Panc1 (cell line): Measurements from ENCODE around the gene ACSS1.

Experiments used
- CTCF ChIP-seq: fragments of 450-650 bp; IDR thresholded peaks from 2 replicates; pipeline ENCODE4 v1.5.1; 2017; ENCODE audit warnings: mild to moderate bottlenecking
- POLR2AphosphoS5 ChIP-seq: IDR thresholded peaks from 2 replicates; pipeline ENCODE4 v1.6.1; 2012; ENCODE audit warnings: mild to moderate bottlenecking, low read depth, low read length, moderate library complexity
- SIN3A ChIP-seq: IDR thresholded peaks from 2 replicates; pipeline ENCODE4 v1.6.1; 2012; ENCODE audit warnings: low read depth, mild to moderate bottlenecking, low read length, moderate library complexity, borderline replicate concordance; ENCODE audit not compliant: insufficient read depth
- TCF7L2 ChIP-seq: IDR thresholded peaks from 2 replicates; pipeline ENCODE4 v1.6.1; 2011; ENCODE audit warnings: mild to moderate bottlenecking, low read depth, low read length, inconsistent platforms
- TF ChIP-seq, protein P1 (sequence below), 2 experiments: IDR thresholded peaks; 2 replicates each; pipeline ENCODE4 v1.6.1; 2011 to 2012; ENCODE audit warnings: low read depth in 2 of 2, control low read depth in 1 of 2, low read length in 1 of 2, mild to moderate bottlenecking in 1 of 2, moderate library complexity in 1 of 2; ENCODE audit not compliant: insufficient read depth in 1 of 2

DNA sequence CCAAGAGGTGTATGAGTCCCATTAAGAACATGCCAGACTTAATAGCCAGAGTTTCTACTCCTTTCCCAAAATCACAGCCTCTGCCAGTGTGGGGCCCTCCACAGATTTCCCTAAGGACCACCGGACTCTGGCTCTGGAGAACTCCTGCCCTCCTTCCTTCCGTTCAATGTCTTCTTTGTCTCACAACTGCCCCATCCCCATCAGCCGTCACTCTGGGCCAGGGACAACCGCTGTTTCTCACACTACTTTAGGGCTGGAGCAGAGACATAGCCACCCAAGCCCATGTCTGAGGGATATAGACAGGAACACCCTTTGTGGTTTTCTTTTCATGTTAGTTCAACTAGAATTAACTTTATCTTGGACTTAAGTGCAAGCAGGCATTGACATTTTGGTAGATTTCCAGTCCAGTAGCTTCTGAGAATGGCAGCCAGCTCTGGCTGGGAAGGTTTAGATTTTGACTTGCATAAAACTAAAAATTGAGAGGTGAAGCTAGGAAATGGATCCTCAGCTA, 6.7 kb upstream of the ACSS1 start:
- no peak for TF ChIP-seq POLR2AphosphoS5
- no peak for TF ChIP-seq TCF7L2
- no peak for TF ChIP-seq CTCF
- TF ChIP-seq SIN3A: no peak
- TF ChIP-seq, protein P1, sequence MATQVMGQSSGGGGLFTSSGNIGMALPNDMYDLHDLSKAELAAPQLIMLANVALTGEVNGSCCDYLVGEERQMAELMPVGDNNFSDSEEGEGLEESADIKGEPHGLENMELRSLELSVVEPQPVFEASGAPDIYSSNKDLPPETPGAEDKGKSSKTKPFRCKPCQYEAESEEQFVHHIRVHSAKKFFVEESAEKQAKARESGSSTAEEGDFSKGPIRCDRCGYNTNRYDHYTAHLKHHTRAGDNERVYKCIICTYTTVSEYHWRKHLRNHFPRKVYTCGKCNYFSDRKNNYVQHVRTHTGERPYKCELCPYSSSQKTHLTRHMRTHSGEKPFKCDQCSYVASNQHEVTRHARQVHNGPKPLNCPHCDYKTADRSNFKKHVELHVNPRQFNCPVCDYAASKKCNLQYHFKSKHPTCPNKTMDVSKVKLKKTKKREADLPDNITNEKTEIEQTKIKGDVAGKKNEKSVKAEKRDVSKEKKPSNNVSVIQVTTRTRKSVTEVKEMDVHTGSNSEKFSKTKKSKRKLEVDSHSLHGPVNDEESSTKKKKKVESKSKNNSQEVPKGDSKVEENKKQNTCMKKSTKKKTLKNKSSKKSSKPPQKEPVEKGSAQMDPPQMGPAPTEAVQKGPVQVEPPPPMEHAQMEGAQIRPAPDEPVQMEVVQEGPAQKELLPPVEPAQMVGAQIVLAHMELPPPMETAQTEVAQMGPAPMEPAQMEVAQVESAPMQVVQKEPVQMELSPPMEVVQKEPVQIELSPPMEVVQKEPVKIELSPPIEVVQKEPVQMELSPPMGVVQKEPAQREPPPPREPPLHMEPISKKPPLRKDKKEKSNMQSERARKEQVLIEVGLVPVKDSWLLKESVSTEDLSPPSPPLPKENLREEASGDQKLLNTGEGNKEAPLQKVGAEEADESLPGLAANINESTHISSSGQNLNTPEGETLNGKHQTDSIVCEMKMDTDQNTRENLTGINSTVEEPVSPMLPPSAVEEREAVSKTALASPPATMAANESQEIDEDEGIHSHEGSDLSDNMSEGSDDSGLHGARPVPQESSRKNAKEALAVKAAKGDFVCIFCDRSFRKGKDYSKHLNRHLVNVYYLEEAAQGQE (IDR thresholded peaks at IDR 0.05; ENCODE audit: insufficient read depth in 1 of 2, low read depth in 2 of 2, low read length in 1 of 2): no peak
